ENCODE measurements around the gene KYNU.
A peak's percentile ranks its signal among the peaks of the same experiment; 100 is the strongest.
"Not testable (repeated sequence)": the region's sequence is repeated elsewhere in the genome, so short reads cannot be mapped to it uniquely, and the experiment has no call there.

Gene KYNU

GRCh38 chr2:142871396-142871795 lies 6.1 kb upstream of the KYNU start:
- no peak for DNase-seq (ENCODE audit: low read depth)

GRCh38 chr2:142872882-142873724 lies 4.4 kb upstream of the KYNU start:
- peak; percentile 19 for DNase-seq (ENCODE audit: low read depth)

GRCh38 chr2:142873831-142874287 lies 3.6 kb upstream of the KYNU start:
- no peak for DNase-seq (ENCODE audit: low read depth)

- DNase-seq (ENCODE audit: low read depth) = peak; percentile 69
Observed at GRCh38 chr2:142874293-142874814, 3.1 kb upstream of the KYNU start.

DNA sequence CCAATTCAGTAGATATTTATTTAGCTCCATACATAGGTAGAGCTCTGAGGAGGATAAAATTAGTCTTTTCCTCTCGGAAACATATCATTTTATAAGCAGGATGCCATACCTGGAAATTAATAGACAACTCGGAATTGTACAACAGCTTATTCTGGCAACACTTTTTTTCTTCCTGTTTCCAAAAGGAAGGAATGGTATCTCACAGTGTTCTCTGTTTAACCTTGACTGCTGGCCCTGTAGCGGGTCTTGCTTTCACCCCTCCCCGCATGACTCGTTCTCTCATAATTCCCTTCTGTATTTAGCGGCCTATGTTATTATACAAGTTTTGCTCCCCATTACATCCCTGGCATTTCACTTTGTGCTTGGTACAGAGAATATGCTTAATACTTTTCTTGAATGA lies 2.5 kb upstream of the KYNU start:
- DNase-seq (ENCODE audit: low read depth) = no peak

DNA sequence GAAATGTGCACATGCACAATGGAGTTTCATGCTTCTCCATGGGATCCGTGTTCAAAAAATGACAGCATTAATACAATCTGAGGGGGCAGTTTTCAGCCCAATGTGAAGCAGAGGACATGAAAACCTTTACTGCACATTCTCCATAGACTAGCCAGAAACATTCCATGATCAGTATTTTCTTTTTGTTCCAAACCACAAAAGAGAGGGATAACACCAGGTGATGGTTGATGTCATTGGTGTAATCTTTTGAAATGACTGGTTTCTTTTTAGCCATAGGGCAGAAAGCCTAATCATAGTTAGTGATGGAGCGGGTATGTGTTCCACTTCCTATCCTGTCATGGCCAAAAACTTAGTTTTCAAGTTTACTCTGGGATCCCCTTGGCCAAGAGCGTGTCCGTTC lies 1.8 kb upstream of the KYNU start:
- no peak for DNase-seq (ENCODE audit: low read depth)

DNA sequence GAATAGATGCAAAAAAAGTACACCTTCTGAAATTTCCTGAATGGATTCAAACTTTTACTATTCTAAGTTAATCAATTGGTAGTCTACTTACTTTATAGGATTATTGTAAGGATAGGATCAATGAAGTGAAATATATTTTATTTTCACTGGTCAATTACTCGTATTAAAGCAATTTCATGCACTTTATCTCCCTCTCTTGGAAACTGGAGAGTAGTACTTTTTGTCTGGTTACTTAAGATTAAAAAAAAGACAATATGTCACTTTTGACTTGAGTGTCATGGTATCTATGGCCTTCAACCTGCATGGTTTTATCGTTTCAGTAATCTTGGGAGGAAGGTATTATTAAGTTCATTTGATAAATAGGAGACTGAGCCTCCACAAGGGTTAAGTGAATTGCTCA lies 1.0 kb upstream of the KYNU start:
- no peak for DNase-seq (ENCODE audit: low read depth)

GRCh38 chr2:142878031-142878678 lies 691 bp downstream of the KYNU start:
- no peak for DNase-seq (ENCODE audit: low read depth)

GRCh38 chr2:142879151-142879550 lies 1.7 kb downstream of the KYNU start:
- DNase-seq (ENCODE audit: low read depth) = no peak

DNA sequence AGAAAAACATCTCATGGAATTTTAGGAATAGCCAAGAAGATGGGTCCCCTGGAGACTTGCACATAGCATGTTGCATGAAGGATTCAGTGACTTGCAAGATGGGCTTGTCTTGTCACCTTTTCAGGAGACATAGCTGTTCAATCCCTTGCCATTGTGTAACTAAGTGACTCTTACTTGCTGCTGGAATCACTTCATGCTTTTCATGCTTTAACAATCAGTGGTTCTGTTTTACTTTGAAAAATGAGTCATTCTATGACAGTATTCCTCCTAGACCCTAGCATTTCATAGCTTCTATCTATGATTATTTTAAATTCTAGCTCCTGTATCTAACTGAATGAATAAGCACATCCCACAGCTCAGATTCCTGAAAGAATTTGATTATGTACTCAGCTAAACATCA lies 2.8 kb downstream of the KYNU start:
- DNase-seq (ENCODE audit: low read depth) = peak; percentile 24

DNA sequence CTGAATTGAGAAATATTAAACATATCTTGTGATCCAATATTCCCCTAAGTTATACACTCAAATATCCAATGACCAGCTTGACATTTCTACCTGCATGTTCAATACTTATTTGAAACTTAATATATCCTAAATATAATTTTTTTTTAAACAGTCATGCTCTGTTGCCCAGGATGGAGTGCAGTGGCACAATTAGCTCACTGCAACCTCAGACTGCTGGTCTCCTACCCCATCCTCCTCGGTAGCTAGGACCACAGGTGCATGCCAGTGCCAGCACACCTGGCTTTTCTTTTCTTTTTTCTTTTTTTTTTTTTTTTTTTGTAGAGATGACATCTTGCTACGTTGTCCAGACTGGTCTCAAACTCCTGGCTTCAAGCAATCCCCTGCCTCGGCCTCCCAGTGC lies 4.2 kb downstream of the KYNU start:
- DNase-seq (ENCODE audit: low read depth) = no peak

DNA sequence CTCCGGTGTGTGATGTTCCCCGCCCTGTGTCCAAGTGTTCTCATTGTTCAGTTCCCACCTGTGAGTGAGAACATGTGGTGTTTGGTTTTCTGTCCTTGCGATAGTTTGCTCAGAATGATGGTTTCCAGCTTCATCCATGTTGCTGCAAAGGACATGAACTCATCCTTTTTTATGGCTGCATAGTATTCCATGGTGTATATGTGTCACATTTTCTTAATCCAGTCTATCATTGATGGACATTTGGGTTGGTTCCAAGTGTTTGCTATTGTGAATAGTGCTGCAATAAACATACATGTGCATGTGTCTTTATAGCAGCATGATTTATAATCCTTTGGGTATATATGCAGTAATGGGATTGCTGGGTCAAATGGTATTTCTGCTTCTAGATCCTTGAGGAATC lies 5.0 kb downstream of the KYNU start:
- not testable (repeated sequence) for DNase-seq (ENCODE audit: low read depth)

DNA sequence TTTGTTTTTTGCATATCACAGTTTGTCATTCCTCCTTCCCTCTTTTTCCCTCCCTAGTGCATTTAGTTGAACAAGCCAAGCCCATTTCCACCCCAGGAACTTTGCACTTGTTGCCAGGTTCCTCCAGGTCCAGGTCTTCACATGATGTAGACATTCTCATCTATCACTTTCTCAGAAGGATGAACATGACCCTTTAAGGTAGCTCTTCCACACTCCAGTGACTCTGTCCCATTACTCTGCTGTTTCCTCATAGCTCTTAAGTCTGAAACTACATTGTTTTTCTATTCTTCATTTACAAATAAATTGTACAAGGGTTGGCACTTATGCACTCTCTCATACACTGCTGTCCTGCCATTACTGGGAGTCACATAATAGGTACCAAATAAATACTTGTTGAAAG lies 6.1 kb downstream of the KYNU start:
- no peak for DNase-seq (ENCODE audit: low read depth)

DNA sequence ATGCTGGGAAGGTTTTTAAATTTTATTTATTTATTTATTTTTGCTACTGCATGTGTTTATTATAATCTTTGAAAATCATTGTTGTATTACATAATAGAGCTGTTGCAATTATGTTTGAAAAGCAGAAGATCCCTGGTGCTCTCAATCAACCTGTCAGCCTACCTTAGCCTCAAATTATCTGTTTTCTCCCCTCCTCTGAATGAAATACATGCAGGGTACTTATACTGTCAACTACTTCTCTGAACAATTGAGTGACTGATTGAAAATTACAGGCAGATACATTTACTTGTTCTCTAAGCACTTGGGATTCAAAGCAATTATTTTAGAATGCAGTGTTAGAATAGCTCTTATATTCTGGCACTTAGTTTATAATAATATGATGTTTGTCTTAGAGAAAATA lies 8.1 kb downstream of the KYNU start:
- DNase-seq (ENCODE audit: low read depth) = no peak

GRCh38 chr2:142892715-142893114 lies 15.3 kb downstream of the KYNU start:
- no peak for DNase-seq (ENCODE audit: low read depth)

- DNase-seq (ENCODE audit: low read depth) = no peak
Observed at GRCh38 chr2:142893241-142893640, 15.8 kb downstream of the KYNU start.

DNA sequence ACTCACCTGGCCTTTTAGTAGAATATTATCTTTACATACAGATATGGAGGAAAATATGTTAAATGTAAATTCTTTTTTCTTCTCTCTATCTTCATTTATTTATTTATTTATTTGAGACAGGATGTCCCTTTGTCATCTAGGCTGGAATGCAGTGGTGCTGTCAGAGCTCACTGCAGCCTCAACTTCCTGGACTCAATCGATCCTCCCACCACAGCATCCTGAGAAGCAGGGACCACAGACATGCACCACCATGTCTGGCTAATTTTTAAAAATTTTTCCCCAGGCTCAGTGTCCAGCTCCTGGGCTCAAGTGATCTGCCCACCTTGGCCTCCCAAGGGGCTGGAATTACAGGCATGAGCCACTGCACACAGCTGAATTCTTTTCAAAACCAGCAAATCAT lies 20.3 kb downstream of the KYNU start:
- no peak for DNase-seq (ENCODE audit: low read depth)

DNA sequence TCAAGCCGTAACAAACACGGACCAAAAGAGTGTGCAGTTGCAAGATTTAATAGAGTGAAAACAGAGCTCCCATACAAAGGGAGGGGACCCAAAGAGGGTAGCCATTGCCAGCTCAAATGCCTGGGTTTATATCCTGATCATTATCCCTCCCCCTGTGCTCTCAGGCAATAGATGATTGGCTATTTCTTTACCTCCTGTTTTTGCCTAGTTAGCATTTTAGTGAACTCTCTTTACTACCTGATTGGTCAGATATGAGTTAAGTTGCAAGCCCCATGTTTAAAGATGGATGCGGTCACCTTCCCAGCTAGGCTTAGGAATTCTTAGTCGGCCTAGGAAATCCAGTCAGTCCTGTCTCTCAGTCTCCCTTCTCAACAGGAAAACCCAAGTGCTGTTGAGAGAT lies 22.9 kb downstream of the KYNU start:
- not testable (repeated sequence) for DNase-seq (ENCODE audit: low read depth)

DNA sequence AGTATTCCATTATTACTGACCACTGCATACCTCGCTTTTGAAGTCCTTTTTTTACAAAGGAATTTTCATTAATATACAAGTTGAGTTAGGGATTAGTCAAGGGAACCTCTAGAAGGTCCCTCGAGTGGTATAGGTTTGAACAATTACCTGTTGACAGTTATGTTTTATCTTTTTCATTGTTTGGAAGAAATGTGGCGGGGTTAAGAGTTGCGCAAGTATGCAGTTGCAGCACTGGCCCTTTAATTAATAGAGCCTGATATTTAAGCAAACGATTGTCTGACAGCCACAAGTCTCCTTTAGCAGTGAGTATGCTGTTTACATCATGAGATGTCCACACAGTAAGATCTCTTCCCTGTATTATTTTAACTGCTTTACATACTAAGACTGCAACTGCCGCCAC lies 24.3 kb downstream of the KYNU start:
- no peak for DNase-seq (ENCODE audit: low read depth)

GRCh38 chr2:142903726-142904125 lies 26.3 kb downstream of the KYNU start:
- DNase-seq (ENCODE audit: low read depth) = not testable (repeated sequence)

- DNase-seq (ENCODE audit: low read depth) = no peak
Observed at GRCh38 chr2:142907653-142908052, 30.2 kb downstream of the KYNU start.

DNA sequence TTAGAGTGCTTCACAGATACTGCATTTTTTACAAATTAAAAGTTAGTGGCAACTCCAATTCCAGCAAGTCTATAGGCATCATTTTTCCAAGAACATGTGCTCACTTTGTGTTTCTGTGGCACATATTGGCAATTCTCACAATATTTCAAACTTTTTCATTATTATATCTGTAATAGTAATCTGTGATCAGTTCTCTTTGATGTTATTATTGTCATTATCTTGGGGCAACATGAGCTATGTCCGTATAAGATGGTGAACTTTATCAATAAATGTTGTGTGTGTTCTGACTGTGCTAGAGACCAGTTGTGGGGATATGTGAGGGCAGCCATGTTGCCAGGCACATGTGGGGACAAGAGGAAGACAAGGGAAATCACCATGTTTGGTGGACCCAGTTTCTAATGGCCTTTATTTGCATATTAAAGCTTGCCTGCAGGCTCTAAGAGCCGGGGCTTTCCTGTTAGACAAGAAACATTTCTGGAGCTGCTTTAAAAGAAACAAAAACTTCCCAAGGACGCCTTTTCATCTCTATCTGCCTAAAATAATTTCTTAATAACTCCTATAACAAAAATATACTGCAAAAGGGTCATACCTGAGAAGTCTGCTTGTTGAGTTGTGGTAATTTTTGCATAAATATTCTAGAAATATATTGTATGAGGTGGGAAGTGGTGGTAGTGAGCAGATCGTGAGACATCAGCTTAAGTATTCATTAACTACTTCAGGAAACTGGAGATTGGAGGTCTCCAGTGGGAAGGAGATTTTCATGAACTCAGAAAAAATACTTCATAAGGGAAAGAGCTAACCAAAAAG lies 37.2 kb downstream of the KYNU start:
- no peak for DNase-seq (ENCODE audit: low read depth)

DNA sequence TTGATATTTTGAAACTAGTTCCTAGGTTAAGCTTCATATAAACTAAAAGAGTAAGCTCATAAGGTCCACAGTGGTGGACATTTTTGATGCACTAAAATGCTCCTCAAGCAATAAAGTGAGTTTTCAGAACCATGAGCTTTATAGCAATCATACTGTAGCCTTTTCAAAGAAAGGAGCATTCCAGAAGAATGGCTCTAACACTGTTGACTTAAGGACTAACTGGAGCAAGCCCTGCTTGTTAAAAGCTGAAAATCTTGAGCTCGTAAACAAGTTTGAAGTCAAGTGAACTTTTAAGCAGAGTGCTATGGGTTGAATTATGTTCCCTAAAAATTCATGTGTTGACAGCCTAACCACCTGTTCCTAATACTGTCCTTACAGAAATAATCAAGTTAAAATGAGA lies 38.0 kb downstream of the KYNU start:
- no peak for DNase-seq (ENCODE audit: low read depth)

Measured in GM04503 (cell line).